Epithelial cell of prostate (primary cell): Measurements from ENCODE around the gene AGAP1.
A peak's percentile ranks its signal among the peaks of the same experiment; 100 is the strongest.

ENCODE experiments used
- DNase-seq: peaks from one replicate; pipeline ENCODE4 v3.0.0-alpha.2; 2011; ENCODE audit warnings: low read depth, low spot score
- H3K27ac ChIP-seq: fragments of 450-650 bp; 2 replicates; pipeline ENCODE4 v1.5.1; 2017; ENCODE audit warnings: mild to moderate bottlenecking

The AGAP1 gene

GRCh38 chr2:235506997-235507615 lies 13.3 kb downstream of the AGAP1 start:
- H3K27ac ChIP-seq = peak overlapping the region; percentile 40

GRCh38 chr2:235507928-235508327 lies 14.1 kb downstream of the AGAP1 start:
- H3K27ac ChIP-seq = no peak overlapping the region

More at GRCh38 chr2:235506997-235507615, 13.3 kb downstream of the AGAP1 start:
- no peak for DNase-seq

GRCh38 chr2:235508371-235509160 lies 14.7 kb downstream of the AGAP1 start:
- no peak overlapping the region for H3K27ac ChIP-seq
- DNase-seq = no peak

More at GRCh38 chr2:235507928-235508327, 14.1 kb downstream of the AGAP1 start:
- no peak for DNase-seq

DNA sequence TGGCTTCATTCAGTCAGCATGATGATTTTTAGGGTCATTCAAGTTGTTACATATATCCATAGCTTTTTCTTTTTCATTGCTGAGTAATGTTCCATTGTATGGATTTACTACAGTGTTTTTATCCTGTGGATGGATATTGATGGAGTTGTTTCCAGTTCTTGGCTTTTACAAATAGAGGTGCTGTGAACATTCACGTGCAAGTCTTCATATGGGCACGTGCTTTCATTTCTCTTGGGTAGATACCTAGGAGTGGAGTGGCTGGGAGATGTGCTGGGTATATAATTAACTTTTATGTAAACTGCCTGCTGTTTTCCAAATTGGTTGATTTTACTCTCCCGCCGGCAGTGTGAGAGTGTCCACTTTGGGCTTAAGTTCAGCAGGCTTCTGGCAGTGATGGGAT lies 16.5 kb downstream of the AGAP1 start:
- DNase-seq = no peak
- no peak overlapping the region for H3K27ac ChIP-seq

- peak; percentile 58 for DNase-seq
- peak overlapping the region; percentile 23 for H3K27ac ChIP-seq
Observed at GRCh38 chr2:235511187-235511661, 17.4 kb downstream of the AGAP1 start.

- H3K27ac ChIP-seq = peak overlapping the region; percentile 23
- no peak for DNase-seq
Observed at GRCh38 chr2:235511751-235512698, 18.2 kb downstream of the AGAP1 start.

DNA sequence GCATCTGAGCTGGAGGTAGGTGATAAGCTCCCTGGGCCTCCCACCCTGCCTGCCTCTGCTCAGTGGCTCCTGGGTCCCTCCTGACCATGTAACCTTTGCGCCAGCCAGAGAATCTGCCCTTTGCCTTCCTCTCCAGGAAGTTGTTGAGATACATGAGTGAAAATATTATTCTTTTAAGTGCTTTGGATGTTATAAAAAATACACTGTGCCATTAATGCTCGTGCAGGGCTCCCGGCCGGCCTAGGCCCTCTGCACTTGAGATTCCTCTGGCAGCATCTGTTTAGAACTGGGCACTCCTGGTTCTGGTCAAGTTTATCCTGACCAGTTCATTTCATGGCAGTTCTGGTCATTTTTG lies 18.8 kb downstream of the AGAP1 start:
- DNase-seq = no peak
- no peak overlapping the region for H3K27ac ChIP-seq

GRCh38 chr2:235513984-235514626 lies 20.3 kb downstream of the AGAP1 start:
- DNase-seq = no peak
- H3K27ac ChIP-seq = no peak overlapping the region

DNA sequence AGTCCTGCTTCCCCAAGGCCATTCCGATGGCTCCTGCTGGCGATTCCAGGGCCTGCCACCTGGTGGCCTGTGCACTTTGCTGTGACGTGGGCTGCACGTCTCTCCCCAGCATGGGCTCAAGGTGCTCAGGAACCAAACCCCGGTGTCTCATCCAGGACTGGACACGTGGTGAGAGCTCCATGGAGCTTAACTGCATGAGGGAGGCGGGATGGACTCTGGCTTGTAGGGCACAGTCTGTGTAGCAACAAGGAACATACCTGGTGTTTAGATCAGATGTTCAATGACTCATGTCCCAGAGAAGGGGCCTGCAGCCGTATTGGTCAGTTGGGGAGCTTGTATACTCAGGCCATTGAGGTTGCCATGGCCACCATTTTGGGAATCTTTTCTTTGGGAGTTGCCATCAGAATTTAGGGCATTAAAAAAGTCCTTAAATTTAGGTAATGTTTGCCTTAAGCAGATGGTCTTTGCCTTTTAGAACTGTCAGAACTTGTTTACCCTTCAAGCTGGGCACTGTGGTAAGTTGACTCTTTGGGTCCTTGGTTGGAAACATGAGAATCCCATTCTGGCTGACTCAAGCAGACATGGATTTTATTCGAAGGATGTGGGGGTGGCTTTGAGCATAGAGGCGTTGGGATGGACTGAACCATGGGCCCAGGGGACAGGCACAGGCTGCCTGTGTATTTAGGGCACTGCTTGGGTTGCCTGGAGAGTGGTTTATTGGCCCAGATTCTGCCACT lies 21.0 kb downstream of the AGAP1 start:
- DNase-seq = peak; percentile 20
- H3K27ac ChIP-seq = no peak overlapping the region

DNA sequence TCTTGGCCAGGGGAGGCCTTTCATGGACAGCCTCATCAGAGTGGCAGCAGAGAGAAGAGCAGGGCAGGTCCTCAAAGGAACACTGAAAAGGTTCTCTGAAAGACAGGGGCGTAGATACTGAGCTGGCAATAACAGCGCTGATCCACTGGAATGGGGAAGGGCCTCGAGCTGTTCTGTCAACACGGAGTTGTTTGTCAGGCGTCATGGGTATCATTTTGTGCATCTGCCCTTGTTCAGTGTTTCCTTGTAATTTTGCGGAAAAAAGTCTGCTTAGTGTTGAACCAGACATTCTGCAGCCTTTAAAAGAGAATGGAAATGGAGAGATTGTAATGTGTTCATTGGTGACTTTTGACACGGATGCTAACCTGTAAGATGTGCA lies 21.5 kb downstream of the AGAP1 start:
- no peak for DNase-seq
- H3K27ac ChIP-seq = no peak overlapping the region

GRCh38 chr2:235515821-235516220 lies 22.0 kb downstream of the AGAP1 start:
- no peak overlapping the region for H3K27ac ChIP-seq
- no peak for DNase-seq

DNA sequence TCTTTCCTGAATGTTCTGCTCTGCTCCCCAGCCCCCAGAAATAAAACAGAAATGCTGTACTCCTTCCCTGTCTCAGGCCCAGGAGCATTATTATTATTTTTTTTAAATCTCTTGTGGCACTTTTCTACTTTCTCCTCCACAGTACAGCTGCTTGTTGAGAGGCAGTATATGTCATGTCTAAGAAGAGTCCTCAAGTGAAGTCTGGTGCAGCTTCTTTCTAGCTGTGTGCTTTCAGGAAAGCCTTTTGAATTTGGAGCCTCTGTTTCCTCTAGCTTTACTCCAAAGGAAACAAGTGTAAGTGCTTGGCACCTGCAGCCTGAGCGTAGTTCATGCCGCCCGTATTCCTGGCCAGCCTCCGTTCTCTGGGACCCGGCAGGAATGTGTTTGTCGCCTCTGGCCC lies 22.4 kb downstream of the AGAP1 start:
- no peak overlapping the region for H3K27ac ChIP-seq
- DNase-seq = no peak

DNA sequence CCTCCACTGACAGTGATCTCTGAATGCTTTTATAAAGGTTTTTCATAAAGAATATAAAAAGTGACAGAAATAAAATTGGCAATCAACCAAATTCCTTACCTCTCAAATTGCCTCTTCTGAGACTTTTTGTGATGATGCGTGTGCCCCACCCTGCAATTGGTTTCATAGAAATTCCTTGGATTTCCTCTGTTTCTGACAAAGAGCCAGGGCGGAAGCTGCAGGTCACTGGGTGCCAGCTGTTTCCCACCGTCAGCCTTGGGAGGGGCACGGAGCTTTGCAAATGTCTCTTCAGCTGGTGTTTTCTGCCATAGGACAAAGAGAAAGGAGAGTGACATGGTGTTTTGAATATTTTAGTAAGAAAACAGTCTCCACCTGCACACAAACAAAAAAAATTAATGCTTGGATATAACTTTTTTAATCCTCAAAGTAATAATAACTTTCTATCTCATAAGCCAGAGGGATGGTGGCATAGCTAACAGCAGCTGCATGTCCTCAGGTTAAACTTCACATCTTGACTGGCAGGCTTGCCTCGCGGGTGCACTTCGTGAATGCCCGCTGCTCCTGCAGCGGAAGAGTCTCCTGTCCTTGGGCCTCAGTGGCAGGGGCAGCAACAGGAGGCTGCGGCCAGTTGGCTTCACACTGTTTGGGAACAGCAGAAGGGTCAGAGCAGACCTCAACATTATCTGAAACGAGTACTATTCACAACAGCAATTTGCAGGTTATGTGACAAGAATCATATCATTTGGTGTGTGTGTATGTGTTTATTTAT lies 24.7 kb downstream of the AGAP1 start:
- no peak for DNase-seq
- no peak overlapping the region for H3K27ac ChIP-seq

GRCh38 chr2:235520787-235521186 lies 26.9 kb downstream of the AGAP1 start:
- H3K27ac ChIP-seq = no peak overlapping the region
- no peak for DNase-seq

- no peak for DNase-seq
- no peak overlapping the region for H3K27ac ChIP-seq
Observed at GRCh38 chr2:235521844-235522243, 28.0 kb downstream of the AGAP1 start.

- no peak for DNase-seq
- no peak overlapping the region for H3K27ac ChIP-seq
Observed at GRCh38 chr2:235523021-235523420, 29.2 kb downstream of the AGAP1 start.

DNA sequence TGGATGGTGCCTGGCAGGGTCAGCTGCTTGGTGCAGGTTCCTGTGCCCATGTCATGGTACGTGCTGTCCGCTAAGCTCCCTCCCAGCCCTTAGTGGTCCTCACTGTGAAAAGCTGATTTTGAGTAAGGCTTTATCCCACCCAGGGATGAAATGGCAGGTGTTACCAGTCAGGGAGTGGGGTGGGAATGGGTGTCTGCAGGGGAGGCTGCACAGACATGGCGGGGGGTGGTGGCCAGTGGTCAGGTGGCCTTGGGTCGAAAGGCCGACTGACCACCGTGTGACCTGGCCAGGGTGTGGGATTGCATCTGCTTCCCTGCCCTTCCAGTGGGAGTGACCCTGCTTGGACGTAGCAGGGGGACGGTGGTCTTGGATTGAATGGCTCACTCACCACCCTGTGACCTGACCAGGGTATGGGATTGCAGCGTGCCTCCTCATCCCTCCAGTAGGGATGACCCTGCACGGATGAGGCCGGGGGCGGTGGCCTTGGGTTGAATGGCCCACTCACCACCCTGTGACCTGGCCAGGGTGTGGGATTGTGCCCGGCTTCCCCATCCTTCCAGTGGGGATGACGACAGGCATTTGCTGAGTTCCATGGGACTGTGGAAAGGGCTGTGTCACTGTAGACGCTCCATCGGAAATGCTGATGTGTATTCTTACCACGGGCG lies 29.8 kb downstream of the AGAP1 start:
- DNase-seq = no peak
- no peak overlapping the region for H3K27ac ChIP-seq

- no peak for DNase-seq
Observed at GRCh38 chr2:235526166-235526565, 32.3 kb downstream of the AGAP1 start.

More at GRCh38 chr2:235526166-235526565, 32.3 kb downstream of the AGAP1 start:
- no peak overlapping the region for H3K27ac ChIP-seq
